ENCODE results near the gene FOLR3.
"Not testable (repeated sequence)": the region's sequence is repeated elsewhere in the genome, so short reads cannot be mapped to it uniquely, and the experiment has no call there.

Gene FOLR3

GRCh38 chr11:72169046-72169555, 33.6 kb downstream of the FOLR3 start:
- DNase-seq, result not testable (repeated sequence)

GRCh38 chr11:72169754-72170153, 34.2 kb downstream of the FOLR3 start:
- not testable (repeated sequence) for DNase-seq

- not testable (repeated sequence) for DNase-seq
Observed at GRCh38 chr11:72172043-72172442, 36.5 kb downstream of the FOLR3 start.

GRCh38 chr11:72173291-72173690, 37.8 kb downstream of the FOLR3 start:
- DNase-seq, result no peak

GRCh38 chr11:72174302-72175070, 39.0 kb downstream of the FOLR3 start:
- no peak for DNase-seq

GRCh38 chr11:72177656-72178055, 42.1 kb downstream of the FOLR3 start:
- DNase-seq, result no peak

GRCh38 chr11:72179049-72179803, 43.7 kb downstream of the FOLR3 start:
- DNase-seq, result no peak

GRCh38 chr11:72179804-72180396, 44.4 kb downstream of the FOLR3 start:
- DNase-seq, result no peak

GRCh38 chr11:72180892-72181552, 45.5 kb downstream of the FOLR3 start:
- not testable (repeated sequence) for DNase-seq

GRCh38 chr11:72181553-72181958, 46.0 kb downstream of the FOLR3 start:
- DNase-seq, result not testable (repeated sequence)

GRCh38 chr11:72188267-72188666, 52.7 kb downstream of the FOLR3 start:
- DNase-seq, result no peak
